ENCODE data around the gene PCDHA13. TPM values are rescaled to one million over a fixed set of nuclear protein-coding genes. Genes with fewer than 3 reads are reported as not detected.

Gene PCDHA13
- total and polyA plus RNA-seq, 2 of the 4 experiments (the other 2 are of a cell fraction), result not detected

DNA sequence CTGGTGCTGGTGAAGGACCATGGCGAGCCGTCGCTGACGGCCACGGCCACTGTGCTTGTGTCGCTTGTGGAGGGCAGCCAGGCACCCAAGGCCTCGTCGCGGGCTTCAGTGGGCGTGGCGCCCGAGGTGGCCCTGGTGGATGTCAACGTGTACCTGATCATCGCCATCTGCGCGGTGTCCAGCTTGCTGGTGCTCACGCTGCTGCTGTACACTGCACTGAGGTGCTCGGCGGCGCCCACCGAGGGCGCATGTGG, 24.0 kb upstream of the PCDHA13 start:
- no peak overlapping the region for H2AK9ac ChIP-seq (replicated peaks; ENCODE audit: low read depth, low read length, poor library complexity)
- ChIA-PET CTCF (no interaction called here), POLR2A (ENCODE audit: unreplicated experiment) (no interaction called here)
- H3K4ac ChIP-seq (ENCODE audit: low read depth, low read length), result no peak overlapping the region
- no peak overlapping the region for H3K14ac ChIP-seq (replicated peaks; ENCODE audit: low read depth, low read length)
- no peak overlapping the region for H4K91ac ChIP-seq (ENCODE audit: insufficient read depth, low read depth, low read length)
- ATAC-seq (ENCODE audit: low read depth), result no peak
- H3K79me1 ChIP-seq (ENCODE audit: low read depth in 1 of 2, low read length in 2 of 2), result no peaks in the 10 kb centered on the region
- H3K4me1 ChIP-seq (ENCODE audit: control insufficient read depth, insufficient read depth, low read length), result no peaks in the 10 kb centered on the region
- no peaks in the 10 kb centered on the region for H3K27me3 ChIP-seq (ENCODE audit: control insufficient read depth, insufficient read depth, low read length)
- no peak overlapping the region for H3K27ac ChIP-seq (ENCODE audit: insufficient read depth, low read length)
- no peak overlapping the region for H2BK5ac ChIP-seq (ENCODE audit: low read depth, low read length, poor library complexity, severe bottlenecking)
- H3K56ac ChIP-seq (ENCODE audit: extremely low read depth, insufficient read depth, low read length), result no peak overlapping the region
- no peak overlapping the region for H2AK5ac ChIP-seq (ENCODE audit: low read depth, low read length)
- H3K4me3 ChIP-seq (ENCODE audit: insufficient read depth, low read depth, low read length), result no peak overlapping the region
- in situ Hi-C loops (cut with MboI; ENCODE audit: low sequenced_read_pairs), result no loop called here
- no peak overlapping the region for H2AFZ ChIP-seq (replicated peaks; ENCODE audit: low read length, poor library complexity)
- WGBS, 2 experiments (ENCODE audit: extremely low coverage in 2 of 2, insufficient read length in 1 of 2), result 55% methylated on average over 19 of the region's 22 CpGs; no CpG with 5 or more reads in 1 of the 2 experiments
- no peaks in the 10 kb centered on the region for H3K9me1 ChIP-seq (ENCODE audit: insufficient read depth, low read length)
- H3K9ac ChIP-seq (ENCODE audit: low read depth, low read length), result no peak overlapping the region
- H3K18ac ChIP-seq (ENCODE audit: low read depth, low read length), result no peak overlapping the region
- no peak overlapping the region for H2BK15ac ChIP-seq (ENCODE audit: low read depth, low read length)
- peaks cover 34% of the 10 kb centered on the region for H3K9me3 ChIP-seq (ENCODE audit: control insufficient read depth, insufficient read depth, low read length)
- H4K5ac ChIP-seq (ENCODE audit: low read depth, low read length), result no peak overlapping the region
- H4K8ac ChIP-seq (ENCODE audit: low read depth in 2 of 2, low read length in 2 of 2), result no peak overlapping the region
- no peak for TF ChIP-seq USF2 (IDR thresholded peaks at IDR 0.05; ENCODE audit: low read depth, low read length)
- TF ChIP-seq RCOR1 (IDR thresholded peaks at IDR 0.05; ENCODE audit: insufficient replicate concordance, low read length), result no peak
- no peak for TF ChIP-seq CHD1 (IDR thresholded peaks at IDR 0.05; ENCODE audit: low read depth, low read length)
- TF ChIP-seq, protein P1, sequence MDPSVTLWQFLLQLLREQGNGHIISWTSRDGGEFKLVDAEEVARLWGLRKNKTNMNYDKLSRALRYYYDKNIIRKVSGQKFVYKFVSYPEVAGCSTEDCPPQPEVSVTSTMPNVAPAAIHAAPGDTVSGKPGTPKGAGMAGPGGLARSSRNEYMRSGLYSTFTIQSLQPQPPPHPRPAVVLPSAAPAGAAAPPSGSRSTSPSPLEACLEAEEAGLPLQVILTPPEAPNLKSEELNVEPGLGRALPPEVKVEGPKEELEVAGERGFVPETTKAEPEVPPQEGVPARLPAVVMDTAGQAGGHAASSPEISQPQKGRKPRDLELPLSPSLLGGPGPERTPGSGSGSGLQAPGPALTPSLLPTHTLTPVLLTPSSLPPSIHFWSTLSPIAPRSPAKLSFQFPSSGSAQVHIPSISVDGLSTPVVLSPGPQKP (IDR thresholded peaks at IDR 0.05; ENCODE audit: borderline replicate concordance, low read depth, low read length), result no peak
- TF ChIP-seq RFX5 (IDR thresholded peaks at IDR 0.05; ENCODE audit: low read depth, low read length), result no peak
- no peak for TF ChIP-seq CTCF (conservative IDR thresholded peaks at IDR 0.05; ENCODE audit: low read depth, low read length)
- no peak for TF ChIP-seq MXI1 (IDR thresholded peaks at IDR 0.05; ENCODE audit: borderline replicate concordance, low read depth, low read length)
- TF ChIP-seq BHLHE40 (IDR thresholded peaks at IDR 0.05; ENCODE audit: low read depth, low read length), result no peak
- no peak for TF ChIP-seq MAFK (IDR thresholded peaks at IDR 0.05; ENCODE audit: low read depth, low read length)
- TF ChIP-seq MAZ (IDR thresholded peaks at IDR 0.05; ENCODE audit: borderline replicate concordance, low read depth, low read length), result no peak
- no peak for TF ChIP-seq SMC3 (IDR thresholded peaks at IDR 0.05; ENCODE audit: low read depth, low read length)
- TF ChIP-seq FOS (IDR thresholded peaks at IDR 0.05; ENCODE audit: low read depth, low read length), result no peak
- TF ChIP-seq CEBPB (IDR thresholded peaks at IDR 0.05; ENCODE audit: low read depth, low read length), result no peak
- TF ChIP-seq POLR2A (IDR thresholded peaks at IDR 0.05; ENCODE audit: low read depth, low read length), result no peak
- TF ChIP-seq NFE2L2 (IDR thresholded peaks at IDR 0.05; ENCODE audit: low read depth, low read length), result no peak
- no peak for TF ChIP-seq RAD21 (IDR thresholded peaks at IDR 0.05; ENCODE audit: low read length)
- no peak for DNase-seq
- no peak overlapping the region for H3K4me2 ChIP-seq (ENCODE audit: low read depth, low read length)
- no TSS peak for BruUV-seq (replicated peaks)
- H4K20me1 ChIP-seq (ENCODE audit: insufficient read depth, low read length), result no peaks in the 10 kb centered on the region
- intact Hi-C loops (cut with micrococcal nuclease), result no loop called here
- no peak overlapping the region for H3K23ac ChIP-seq (ENCODE audit: low read depth, low read length)
- dilution Hi-C loops (cut with HindIII; ENCODE audit: low sequenced_read_pairs, unreplicated experiment), result no loop called here
- H2BK120ac ChIP-seq (ENCODE audit: low read depth, low read length), result no peak overlapping the region
- H2BK20ac ChIP-seq (ENCODE audit: low read depth, low read length), result no peak overlapping the region
- no peaks in the 10 kb centered on the region for H3K36me3 ChIP-seq (ENCODE audit: control insufficient read depth, insufficient read depth, low read length)

All from IMR-90 (cell line).